WTC11 (cell line): ENCODE measurements around the gene TRIM47. TPM values are rescaled to one million over a fixed set of nuclear protein-coding genes. Genes with fewer than 3 reads are reported as not detected.
A peak's percentile ranks its signal among the peaks of the same experiment; 100 is the strongest.

Experiments used
- ATAC-seq: fragments of 200-7000 bp; cut with Tn5 transposase; 2 replicates; pipeline ENCODE4 v1.10.0; 2021; ENCODE audit warnings: mild to moderate bottlenecking, moderate library complexity
- CTCF ChIA-PET: fragments of 300-600 bp; sonication (Branson Sonifier 250); formaldehyde crosslinking; loops from one replicate; lab custom pipeline; 2021; ENCODE audit warnings: antibody characterized with exemption; lab: Charles Lee
- POLR2A ChIA-PET: fragments of 350-600 bp; sonication (Branson Sonifier 250); formaldehyde crosslinking; loops from one replicate; lab custom pipeline; 2021; ENCODE audit warnings: antibody characterized with exemption; lab: Charles Lee
- DNase-seq: peaks from one replicate; pipeline ENCODE4 v3.0.0; 2021; ENCODE audit warnings: low spot score
- H3K27ac Mint-ChIP-seq: 2 replicates; pipeline ENCODE4 v1.8.0; 2021; ENCODE audit warnings: mixed read lengths
- H3K27me3 Mint-ChIP-seq: 2 replicates; pipeline ENCODE4 v1.8.0; 2021; ENCODE audit warnings: low read depth, mild to moderate bottlenecking, moderate library complexity, mixed read lengths
- H3K36me3 Mint-ChIP-seq: 2 replicates; pipeline ENCODE4 v1.8.0; 2021; ENCODE audit warnings: mixed read lengths
- H3K4me1 Mint-ChIP-seq: 2 replicates; pipeline ENCODE4 v1.8.0; 2022; ENCODE audit warnings: mixed read lengths
- H3K4me3 Mint-ChIP-seq: 2 replicates; pipeline ENCODE4 v1.8.0; 2021; ENCODE audit warnings: mild to moderate bottlenecking, moderate library complexity, mixed read lengths
- H3K9me3 Mint-ChIP-seq: 2 replicates; pipeline ENCODE4 v1.8.0; 2021; ENCODE audit warnings: mixed read lengths
- CBFB ChIP-seq: sonication (generic); formaldehyde crosslinking; IDR thresholded peaks from 2 replicates; pipeline ENCODE4 v1.8.1; 2022; ENCODE audit warnings: mild to moderate bottlenecking, low read depth, missing genetic modification reagents
- CTCF ChIP-seq: fragments of 200-600 bp; IDR thresholded peaks from 2 replicates; pipeline ENCODE4 v1.8.0; 2022; ENCODE audit warnings: antibody characterized with exemption
- E2F1 ChIP-seq: sonication (generic); formaldehyde crosslinking; IDR thresholded peaks from 2 replicates; pipeline ENCODE4 v1.8.0; 2022; ENCODE audit warnings: mild to moderate bottlenecking, missing genetic modification reagents
- GRHL2 ChIP-seq: fragments of 250-450 bp; sonication (Bioruptor Pico); IDR thresholded peaks from 2 replicates; pipeline ENCODE4 v1.8.0; 2022; ENCODE audit warnings: mild to moderate bottlenecking, moderate library complexity; ENCODE audit not compliant: insufficient replicate concordance, severe bottlenecking
- NR3C1 ChIP-seq: sonication (generic); formaldehyde crosslinking; conservative IDR thresholded peaks from 2 replicates; pipeline ENCODE4 v1.8.1; 2023; ENCODE audit warnings: low read depth, mild to moderate bottlenecking, missing genetic modification reagents
- SMAD3 ChIP-seq: sonication (generic); formaldehyde crosslinking; IDR thresholded peaks from 2 replicates; pipeline ENCODE4 v1.8.0; 2022; ENCODE audit warnings: missing genetic modification reagents, mild to moderate bottlenecking, borderline replicate concordance
- ZMAT4 ChIP-seq: fragments of 250-450 bp; sonication (Bioruptor Pico); IDR thresholded peaks from 2 replicates; pipeline ENCODE4 v1.9.0; 2021; ENCODE audit warnings: mild to moderate bottlenecking
- ZNF317 ChIP-seq: sonication (generic); formaldehyde crosslinking; IDR thresholded peaks from 2 replicates; pipeline ENCODE4 v1.8.1; 2023; ENCODE audit warnings: low read depth, mild to moderate bottlenecking, moderate library complexity, missing genetic modification reagents, borderline replicate concordance
- ZNF416 ChIP-seq: fragments of 250-450 bp; sonication (Bioruptor Pico); IDR thresholded peaks from 2 replicates; pipeline ENCODE4 v1.9.0; 2021; ENCODE audit warnings: mild to moderate bottlenecking, inconsistent platforms
- total RNA-seq: library from RNA; stranded (reverse); gene quantifications from 3 replicates; pipeline ENCODE4 v1.2.3, GENCODE V29; 2021
- TF ChIP-seq, protein P1 (sequence below): sonication (generic); formaldehyde crosslinking; IDR thresholded peaks from 2 replicates; pipeline ENCODE4 v1.8.0; 2022; ENCODE audit warnings: missing genetic modification reagents
- TF ChIP-seq, protein P2 (sequence below): sonication (generic); formaldehyde crosslinking; IDR thresholded peaks from 2 replicates; pipeline ENCODE4 v1.8.0; 2023; ENCODE audit warnings: missing genetic modification reagents
- TF ChIP-seq, protein P3 (sequence below): sonication (generic); formaldehyde crosslinking; IDR thresholded peaks from 2 replicates; pipeline ENCODE4 v1.8.1; 2023; ENCODE audit warnings: mild to moderate bottlenecking, missing genetic modification reagents
- TF ChIP-seq, protein P4 (sequence below): fragments of 250-450 bp; sonication (Bioruptor Pico); IDR thresholded peaks from 2 replicates; pipeline ENCODE4 v1.9.0; 2021; ENCODE audit warnings: mild to moderate bottlenecking

Gene TRIM47
- total RNA-seq, 1 experiment from 2014 or later: 10.0 TPM

DNA sequence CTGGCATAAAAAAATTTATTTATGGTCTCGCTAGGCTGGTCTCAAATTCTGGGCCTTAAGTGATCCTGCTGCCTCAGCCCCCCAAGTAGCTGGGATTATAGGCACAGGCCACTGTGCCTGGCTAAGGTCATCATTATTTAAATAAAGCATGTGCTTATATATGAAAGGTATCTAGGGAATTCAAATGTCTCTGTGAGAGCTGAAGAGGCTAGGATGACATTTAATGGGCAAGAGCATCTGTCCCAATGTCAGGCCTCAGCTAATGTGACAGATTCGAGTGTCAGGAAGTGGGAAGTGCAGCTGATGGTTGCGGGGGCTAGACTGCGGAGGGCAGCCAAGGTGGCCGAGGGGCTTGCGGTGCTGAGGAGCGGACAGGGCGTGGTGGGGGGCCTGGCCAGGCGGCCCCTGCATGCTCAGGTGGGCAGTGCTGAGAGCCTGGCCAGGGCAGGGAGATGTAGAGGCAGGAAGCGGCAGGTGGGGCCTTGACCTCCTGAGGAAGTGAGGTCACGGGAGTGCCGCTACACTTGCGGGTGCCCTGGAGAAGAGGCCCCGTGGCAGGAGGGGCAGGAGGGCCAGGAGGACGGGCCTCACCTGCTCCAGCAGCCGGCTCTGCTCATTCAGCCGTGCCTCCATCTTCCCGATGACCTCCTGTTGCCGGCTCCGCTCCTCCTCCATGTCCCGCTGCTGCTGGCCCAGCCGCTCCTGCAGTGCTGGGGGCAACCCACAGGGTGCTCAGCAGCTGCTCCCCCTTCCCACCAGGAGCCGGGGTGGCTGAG, 38.9 kb upstream of the TRIM47 start:
- ATAC-seq: no peak
- POLR2A ChIA-PET: interaction anchor here (0.6 kb wide), 1 partner anchor 37 kb away, joined by 8 read pairs; no protein-coding TSS in a partner anchor
- no peak for DNase-seq
- CTCF ChIA-PET: interaction anchor here (0.6 to 7.4 kb wide), 5 partner anchors 10 to 164 kb away, joined by 3 to 53 read pairs (median 3); partner anchors contain the start of gene MRPL38
- Mint-ChIP-seq H3K9me3 (no peaks in the 10 kb centered on the region), H3K36me3 (peaks cover 8% of the 10 kb centered on the region), H3K27ac (no peak overlapping the region; the same call in 1 of the 2 replicates), H3K4me3 (no peak overlapping the region), H3K4me1 (no peaks in the 10 kb centered on the region), H3K27me3 (no peaks in the 10 kb centered on the region)
- TF ChIP-seq, protein P1, sequence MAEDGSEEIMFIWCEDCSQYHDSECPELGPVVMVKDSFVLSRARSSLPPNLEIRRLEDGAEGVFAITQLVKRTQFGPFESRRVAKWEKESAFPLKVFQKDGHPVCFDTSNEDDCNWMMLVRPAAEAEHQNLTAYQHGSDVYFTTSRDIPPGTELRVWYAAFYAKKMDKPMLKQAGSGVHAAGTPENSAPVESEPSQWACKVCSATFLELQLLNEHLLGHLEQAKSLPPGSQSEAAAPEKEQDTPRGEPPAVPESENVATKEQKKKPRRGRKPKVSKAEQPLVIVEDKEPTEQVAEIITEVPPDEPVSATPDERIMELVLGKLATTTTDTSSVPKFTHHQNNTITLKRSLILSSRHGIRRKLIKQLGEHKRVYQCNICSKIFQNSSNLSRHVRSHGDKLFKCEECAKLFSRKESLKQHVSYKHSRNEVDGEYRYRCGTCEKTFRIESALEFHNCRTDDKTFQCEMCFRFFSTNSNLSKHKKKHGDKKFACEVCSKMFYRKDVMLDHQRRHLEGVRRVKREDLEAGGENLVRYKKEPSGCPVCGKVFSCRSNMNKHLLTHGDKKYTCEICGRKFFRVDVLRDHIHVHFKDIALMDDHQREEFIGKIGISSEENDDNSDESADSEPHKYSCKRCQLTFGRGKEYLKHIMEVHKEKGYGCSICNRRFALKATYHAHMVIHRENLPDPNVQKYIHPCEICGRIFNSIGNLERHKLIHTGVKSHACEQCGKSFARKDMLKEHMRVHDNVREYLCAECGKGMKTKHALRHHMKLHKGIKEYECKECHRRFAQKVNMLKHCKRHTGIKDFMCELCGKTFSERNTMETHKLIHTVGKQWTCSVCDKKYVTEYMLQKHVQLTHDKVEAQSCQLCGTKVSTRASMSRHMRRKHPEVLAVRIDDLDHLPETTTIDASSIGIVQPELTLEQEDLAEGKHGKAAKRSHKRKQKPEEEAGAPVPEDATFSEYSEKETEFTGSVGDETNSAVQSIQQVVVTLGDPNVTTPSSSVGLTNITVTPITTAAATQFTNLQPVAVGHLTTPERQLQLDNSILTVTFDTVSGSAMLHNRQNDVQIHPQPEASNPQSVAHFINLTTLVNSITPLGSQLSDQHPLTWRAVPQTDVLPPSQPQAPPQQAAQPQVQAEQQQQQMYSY (CRISPR knock-in tag): no peak
- TF ChIP-seq, protein P2, sequence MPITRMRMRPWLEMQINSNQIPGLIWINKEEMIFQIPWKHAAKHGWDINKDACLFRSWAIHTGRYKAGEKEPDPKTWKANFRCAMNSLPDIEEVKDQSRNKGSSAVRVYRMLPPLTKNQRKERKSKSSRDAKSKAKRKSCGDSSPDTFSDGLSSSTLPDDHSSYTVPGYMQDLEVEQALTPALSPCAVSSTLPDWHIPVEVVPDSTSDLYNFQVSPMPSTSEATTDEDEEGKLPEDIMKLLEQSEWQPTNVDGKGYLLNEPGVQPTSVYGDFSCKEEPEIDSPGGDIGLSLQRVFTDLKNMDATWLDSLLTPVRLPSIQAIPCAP (CRISPR knock-in tag): no peak
- TF ChIP-seq SMAD3 (no peak), ZMAT4 (no peak), E2F1 (CRISPR knock-in tag) (no peak), CBFB (CRISPR knock-in tag) (no peak), ZNF317 (CRISPR knock-in tag) (no peak)
- TF ChIP-seq, protein P3, sequence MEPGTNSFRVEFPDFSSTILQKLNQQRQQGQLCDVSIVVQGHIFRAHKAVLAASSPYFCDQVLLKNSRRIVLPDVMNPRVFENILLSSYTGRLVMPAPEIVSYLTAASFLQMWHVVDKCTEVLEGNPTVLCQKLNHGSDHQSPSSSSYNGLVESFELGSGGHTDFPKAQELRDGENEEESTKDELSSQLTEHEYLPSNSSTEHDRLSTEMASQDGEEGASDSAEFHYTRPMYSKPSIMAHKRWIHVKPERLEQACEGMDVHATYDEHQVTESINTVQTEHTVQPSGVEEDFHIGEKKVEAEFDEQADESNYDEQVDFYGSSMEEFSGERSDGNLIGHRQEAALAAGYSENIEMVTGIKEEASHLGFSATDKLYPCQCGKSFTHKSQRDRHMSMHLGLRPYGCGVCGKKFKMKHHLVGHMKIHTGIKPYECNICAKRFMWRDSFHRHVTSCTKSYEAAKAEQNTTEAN (CRISPR knock-in tag): no peak
- TF ChIP-seq, protein P4, sequence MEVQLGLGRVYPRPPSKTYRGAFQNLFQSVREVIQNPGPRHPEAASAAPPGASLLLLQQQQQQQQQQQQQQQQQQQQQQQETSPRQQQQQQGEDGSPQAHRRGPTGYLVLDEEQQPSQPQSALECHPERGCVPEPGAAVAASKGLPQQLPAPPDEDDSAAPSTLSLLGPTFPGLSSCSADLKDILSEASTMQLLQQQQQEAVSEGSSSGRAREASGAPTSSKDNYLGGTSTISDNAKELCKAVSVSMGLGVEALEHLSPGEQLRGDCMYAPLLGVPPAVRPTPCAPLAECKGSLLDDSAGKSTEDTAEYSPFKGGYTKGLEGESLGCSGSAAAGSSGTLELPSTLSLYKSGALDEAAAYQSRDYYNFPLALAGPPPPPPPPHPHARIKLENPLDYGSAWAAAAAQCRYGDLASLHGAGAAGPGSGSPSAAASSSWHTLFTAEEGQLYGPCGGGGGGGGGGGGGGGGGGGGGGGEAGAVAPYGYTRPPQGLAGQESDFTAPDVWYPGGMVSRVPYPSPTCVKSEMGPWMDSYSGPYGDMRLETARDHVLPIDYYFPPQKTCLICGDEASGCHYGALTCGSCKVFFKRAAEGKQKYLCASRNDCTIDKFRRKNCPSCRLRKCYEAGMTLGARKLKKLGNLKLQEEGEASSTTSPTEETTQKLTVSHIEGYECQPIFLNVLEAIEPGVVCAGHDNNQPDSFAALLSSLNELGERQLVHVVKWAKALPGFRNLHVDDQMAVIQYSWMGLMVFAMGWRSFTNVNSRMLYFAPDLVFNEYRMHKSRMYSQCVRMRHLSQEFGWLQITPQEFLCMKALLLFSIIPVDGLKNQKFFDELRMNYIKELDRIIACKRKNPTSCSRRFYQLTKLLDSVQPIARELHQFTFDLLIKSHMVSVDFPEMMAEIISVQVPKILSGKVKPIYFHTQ (CRISPR knock-in tag): no peak

- TF ChIP-seq GRHL2: no peak
- TF ChIP-seq SMAD3: no peak
- TF ChIP-seq CTCF: no peak
- TF ChIP-seq NR3C1 (CRISPR knock-in tag): no peak
- no peak for TF ChIP-seq ZNF416 (CRISPR knock-in tag)
- TF ChIP-seq, all 79 proteins: peak for 0
- CTCF ChIA-PET: interaction anchor here (0.6 to 7.4 kb wide), 10 partner anchors 10 to 106 kb away, joined by 3 to 53 read pairs (median 5); partner anchors contain the start of genes CDK3 and MRPL38
- no peaks in the 10 kb centered on the region for H3K9me3 Mint-ChIP-seq
- no peak for ATAC-seq
- no peak overlapping the region for H3K4me3 Mint-ChIP-seq
- POLR2A ChIA-PET: interaction anchor here (1.0 kb wide), 1 partner anchor 26 kb away, joined by 6 read pairs; the partner anchor contains the start of gene FBF1
- peaks cover 8% of the 10 kb centered on the region for H3K36me3 Mint-ChIP-seq
- no peaks in the 10 kb centered on the region for H3K27me3 Mint-ChIP-seq
- peak overlapping the region; percentile 12; the same call in 1 of the 2 replicates for H3K27ac Mint-ChIP-seq
- DNase-seq: no peak
- H3K4me1 Mint-ChIP-seq: 0 out of 2 replicates have a peak, but pooled peaks cover 2% of the 10 kb centered on the region
Observed at GRCh38 chr17:75915268-75915667, 36.9 kb upstream of the TRIM47 start.
